A549 (cell line): ENCODE data around the gene UROC1. TPM values are rescaled to one million over a fixed set of nuclear protein-coding genes. Genes with fewer than 3 reads are reported as not detected.

Experiments
- ATAC-seq, 2 experiments: fragments of 200-7000 bp in 1 of 2; fragments of >200 bp in 1 of 2; cut with Nextera tagmentation in 1 of 2; cut with Tn5 transposase in 1 of 2; 3 replicates each; pipeline versions ENCODE4 v1.8.0 to v1.9.1; 2018 to 2020; ENCODE audit warnings: mild to moderate bottlenecking in 1 of 2, moderate library complexity in 1 of 2
- CTCF ChIA-PET: fragments of 300-600 bp; sonication (Branson Sonifier 250); formaldehyde crosslinking; extraction: SDS; loops from one replicate; lab custom pipeline; 2021; ENCODE audit warnings: antibody characterized with exemption, inconsistent platforms; lab: Yijun Ruan, JAX
- POLR2A ChIA-PET: fragments of 350-600 bp; formaldehyde crosslinking; extraction: SDS; loops from one replicate; lab custom pipeline; 2021; ENCODE audit warnings: antibody characterized with exemption, inconsistent platforms; lab: Yijun Ruan, JAX
- DNase-seq, 2 experiments: peaks; one replicate each; pipeline versions ENCODE4 v3.0.0 to v3.0.0-alpha.2; 2011 to 2016; ENCODE audit warnings: low read depth in 1 of 2, low spot score in 1 of 2
- FAIRE-seq: peaks from 2 replicates; lab custom pipeline; 2011; peaks lifted over from hg19 to GRCh38; lab: Jason Lieb, UNC
- H3K27ac ChIP-seq, 2 experiments: fragments of >200 bp; sonication (Bioruptor Twin); formaldehyde crosslinking; 3 replicates each; pipeline ENCODE4 v1.5.1; 2016 to 2017
- H3K4me1 ChIP-seq: fragments of >200 bp; sonication (Bioruptor Twin); formaldehyde crosslinking; 3 replicates; pipeline ENCODE4 v1.6.1; 2016
- H3K4me2 ChIP-seq: fragments of >200 bp; sonication (Bioruptor Twin); formaldehyde crosslinking; 3 replicates; pipeline ENCODE4 v1.6.1; 2016
- H3K4me3 ChIP-seq: fragments of >200 bp; sonication (Bioruptor Twin); formaldehyde crosslinking; 3 replicates; pipeline ENCODE4 v1.5.1; 2016
- H3K9me3 ChIP-seq: fragments of >200 bp; sonication (Bioruptor Twin); formaldehyde crosslinking; 3 replicates; pipeline ENCODE4 v1.6.1; 2016
- ATOH8 ChIP-seq: fragments of 250-450 bp; sonication (Bioruptor Pico); IDR thresholded peaks from 2 replicates; pipeline ENCODE4 v1.5.0; 2020; ENCODE audit warnings: low read depth, mild to moderate bottlenecking, moderate library complexity
- BCL3 ChIP-seq: fragments of >200 bp; sonication (Bioruptor Twin); formaldehyde crosslinking; IDR thresholded peaks from 3 replicates; pipeline ENCODE4 v1.6.1; 2016
- BHLHE40 ChIP-seq: IDR thresholded peaks from 2 replicates; pipeline ENCODE4 v1.6.1; 2012; ENCODE audit warnings: low read depth, low read length, inconsistent platforms
- EHMT2 ChIP-seq: fragments of 200-600 bp; sonication (generic); IDR thresholded peaks from 2 replicates; pipeline ENCODE4 v1.6.1; 2016; ENCODE audit warnings: antibody characterized with exemption, low read depth, mild to moderate bottlenecking, moderate library complexity
- EP300 ChIP-seq, 2 experiments: fragments of >200 bp; sonication (Bioruptor Twin); formaldehyde crosslinking; IDR thresholded peaks; 2 replicates in 1 of 2; 3 replicates in 1 of 2; pipeline ENCODE4 v1.6.1; 2016 to 2017
- ESRRA ChIP-seq: fragments of 150-350 bp; IDR thresholded peaks from 2 replicates; pipeline ENCODE4 v1.6.1; 2014; ENCODE audit warnings: mild to moderate bottlenecking, low read length, borderline replicate concordance
- HDAC2 ChIP-seq: fragments of 200-600 bp; sonication (generic); IDR thresholded peaks from 2 replicates; pipeline ENCODE4 v1.6.1; 2016
- HES2 ChIP-seq: fragments of >200 bp; sonication (Bioruptor Twin); formaldehyde crosslinking; IDR thresholded peaks from 2 replicates; pipeline ENCODE4 v1.6.1; 2016
- HEYL ChIP-seq: fragments of 250-450 bp; sonication (Bioruptor Pico); IDR thresholded peaks from 2 replicates; pipeline ENCODE4 v1.8.0; 2021; ENCODE audit warnings: mild to moderate bottlenecking, moderate library complexity
- MYC ChIP-seq: IDR thresholded peaks from 2 replicates; pipeline ENCODE4 v1.6.1; 2012; ENCODE audit warnings: mild to moderate bottlenecking, inconsistent platforms, low read length, improper control_type of control experiment, borderline replicate concordance
- NR3C1 ChIP-seq: fragments of >200 bp; sonication (Bioruptor Twin); formaldehyde crosslinking; IDR thresholded peaks from 3 replicates; pipeline ENCODE4 v1.6.1; 2017
- PBX3 ChIP-seq: IDR thresholded peaks from 2 replicates; pipeline ENCODE4 v1.6.1; 2012
- RCOR1 ChIP-seq: fragments of 150-350 bp; IDR thresholded peaks from 2 replicates; pipeline ENCODE4 v1.6.1; 2014; ENCODE audit warnings: antibody characterized with exemption, low read length, low read depth
- RFX5 ChIP-seq: fragments of 450-650 bp; IDR thresholded peaks from 2 replicates; pipeline ENCODE4 v1.7.1; 2014; ENCODE audit warnings: antibody characterized with exemption, mild to moderate bottlenecking, moderate library complexity
- RNF2 ChIP-seq: fragments of 200-600 bp; sonication (generic); IDR thresholded peaks from 2 replicates; pipeline ENCODE4 v1.6.1; 2016; ENCODE audit warnings: low read depth, mild to moderate bottlenecking, antibody characterized with exemption, moderate library complexity, borderline replicate concordance
- WGBS: methylation state at CpG from one replicate; pipeline ENCODE4 v1.1.6; 2017; ENCODE audit errors: missing lambda C conversion rate; 5-methylcytosine and 5-hydroxymethylcytosine counted together
- polyA plus RNA-seq, 4 experiments: library from polyadenylated mRNA; depleted of rRNA in 3 of 4; stranded (reverse); fragments of >200 nt; fragmentation: RNase III in 1 of 4; extraction: RNeasy Plus Mini Kit Qiagen cat#74134 plus additional on column Dnase treatment in 1 of 4; gene quantifications; 2 replicates in 3 of 4; 3 replicates in 1 of 4; pipeline ENCODE4 v1.2.3, GENCODE V29; 2011 to 2017
- TF ChIP-seq, protein P1 (sequence below): IDR thresholded peaks from 2 replicates; pipeline ENCODE4 v1.6.1; 2012; ENCODE audit warnings: low read depth, borderline replicate concordance

Gene UROC1
- polyA plus RNA-seq, 2 of the 4 experiments (the other 2 are of a cell fraction) = not detected

GRCh38 chr3:126551121-126551838 lies 33.7 kb upstream of the UROC1 start:
- WGBS = 66% methylated on average over 8 of the region's 13 CpGs
- Histone ChIP-seq H3K4me2 (no peak overlapping the region), H3K4me1 (no peaks in the 10 kb centered on the region), H3K9me3 (no peaks in the 10 kb centered on the region), H3K4me3 (no peak overlapping the region), H3K27ac (no peak overlapping the region)
- DNase-seq (no peak), ATAC-seq (no peak), FAIRE-seq (no peak)
- TF ChIP-seq EP300 (IDR thresholded peaks at IDR 0.05) = no peak
- TF ChIP-seq NR3C1 = no peak
- TF ChIP-seq HES2 = no peak
- ChIA-PET CTCF (interaction anchor here (0.6 to 1.5 kb wide), 2 partner anchors 28 to 407 kb away, joined by 3 to 6 read pairs; no protein-coding TSS in a partner anchor), POLR2A (no interaction called here)

DNA sequence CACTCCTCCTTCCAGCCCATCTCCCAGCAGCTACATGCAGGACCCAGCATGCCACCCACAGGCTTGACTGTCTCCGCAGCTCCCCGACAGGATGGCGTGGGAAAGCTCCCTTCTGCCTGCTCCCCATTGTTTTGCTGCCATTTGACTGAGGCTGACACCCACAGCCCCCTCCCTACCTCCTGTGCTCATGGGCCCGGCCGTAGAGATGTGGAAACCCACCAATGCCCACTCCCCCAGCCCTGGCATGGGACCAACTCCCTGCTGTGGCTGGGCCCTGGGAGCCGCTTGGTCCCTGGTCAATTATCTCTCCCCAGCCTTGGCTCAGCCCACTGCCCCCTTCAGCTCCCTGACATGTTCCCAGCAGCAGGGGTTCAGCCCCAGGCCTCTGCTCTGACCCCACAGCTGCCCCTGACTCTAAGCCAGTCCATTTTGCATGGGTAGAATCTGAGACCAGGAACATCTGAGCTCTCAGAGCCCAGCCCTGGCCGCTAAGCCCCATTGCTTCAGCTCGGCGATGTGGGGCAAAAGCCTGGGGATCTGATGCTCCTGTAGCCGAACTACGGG lies 33.0 kb upstream of the UROC1 start:
- ATAC-seq = no peak
- POLR2A ChIA-PET = no interaction called here
- 72% methylated on average over 4 of the region's 11 CpGs for WGBS

DNA sequence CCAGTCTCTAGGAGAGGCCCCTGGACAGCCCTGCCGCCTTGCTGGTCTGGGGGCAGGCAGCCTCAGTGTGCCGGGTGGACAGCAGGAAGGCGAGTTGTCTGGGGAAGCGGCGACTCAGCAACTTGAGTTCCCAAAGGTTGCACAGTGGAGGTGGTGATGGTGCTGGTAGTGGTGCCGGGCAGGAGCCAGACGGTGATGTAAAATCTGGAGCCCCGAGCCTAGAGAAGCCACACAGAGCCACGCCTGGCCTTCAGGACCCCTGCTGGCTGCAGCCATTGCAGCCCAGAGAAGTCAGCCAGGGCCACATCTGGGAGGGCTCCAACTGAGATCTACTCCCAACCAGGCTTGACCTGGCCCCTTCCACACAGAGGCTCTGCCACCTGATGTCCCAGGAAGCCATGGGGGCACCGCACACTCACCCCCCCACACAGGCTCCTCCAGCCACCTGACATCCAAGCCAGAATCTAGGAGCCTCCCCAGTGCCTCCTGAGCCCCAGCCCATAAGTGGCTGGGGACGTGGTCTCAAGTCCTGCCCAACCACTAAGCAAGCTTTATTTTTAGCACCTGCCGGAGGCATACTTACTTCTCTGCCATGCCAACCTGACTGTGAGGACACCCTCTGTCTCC lies 32.4 kb upstream of the UROC1 start:
- H3K4me3 ChIP-seq = no peak overlapping the region
- no peak overlapping the region for H3K27ac ChIP-seq
- no peak overlapping the region for H3K4me2 ChIP-seq
- ChIA-PET CTCF (no interaction called here), POLR2A (no interaction called here)
- no peak for ATAC-seq
- TF ChIP-seq HDAC2 = no peak
- no peak for TF ChIP-seq RNF2
- TF ChIP-seq BHLHE40 = no peak
- TF ChIP-seq ESRRA = no peak
- no peak for TF ChIP-seq EHMT2
- no peak for TF ChIP-seq RFX5
- no peak for TF ChIP-seq BCL3
- no peaks in the 10 kb centered on the region for H3K9me3 ChIP-seq
- FAIRE-seq = no peak
- no peaks in the 10 kb centered on the region for H3K4me1 ChIP-seq
- no peak for DNase-seq
- WGBS = 67% methylated on average over 10 of the region's 12 CpGs

More for the DNA sequence above, 33.0 kb upstream of the UROC1 start:
- no peaks in the 10 kb centered on the region for H3K4me1 ChIP-seq
- TF ChIP-seq BCL3 (no peak), HES2 (no peak), PBX3 (no peak), HEYL (no peak), HDAC2 (no peak), ATOH8 (CRISPR knock-in tag) (no peak), NR3C1 (no peak), MYC (no peak), RCOR1 (no peak)
- TF ChIP-seq, protein P1, sequence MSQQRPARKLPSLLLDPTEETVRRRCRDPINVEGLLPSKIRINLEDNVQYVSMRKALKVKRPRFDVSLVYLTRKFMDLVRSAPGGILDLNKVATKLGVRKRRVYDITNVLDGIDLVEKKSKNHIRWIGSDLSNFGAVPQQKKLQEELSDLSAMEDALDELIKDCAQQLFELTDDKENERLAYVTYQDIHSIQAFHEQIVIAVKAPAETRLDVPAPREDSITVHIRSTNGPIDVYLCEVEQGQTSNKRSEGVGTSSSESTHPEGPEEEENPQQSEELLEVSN = no peak
- TF ChIP-seq, all 56 proteins: peak for 0
- Histone ChIP-seq H3K4me2 (no peak overlapping the region), H3K9me3 (no peaks in the 10 kb centered on the region), H3K4me3 (no peak overlapping the region), H3K27ac (no peak overlapping the region)
- CTCF ChIA-PET = interaction anchor here (0.6 kb wide), 1 partner anchor 408 kb away, joined by 3 read pairs; no protein-coding TSS in a partner anchor
- no peak for DNase-seq
- no peak for FAIRE-seq
